HG03103 (cell line): ENCODE measurements around the gene CALY.

Source experiments
- ATAC-seq: cut with Tn5 transposase; IDR thresholded peaks from one replicate; pipeline ENCODE4 v1.9.1; 2021; ENCODE audit warnings: low read depth; ENCODE audit not compliant: unreplicated experiment

The CALY gene

GRCh38 chr10:133366751-133367150 lies 30.1 kb upstream of the CALY start:
- ATAC-seq, result no peak

- no peak for ATAC-seq
Observed at GRCh38 chr10:133366130-133366478, 29.4 kb upstream of the CALY start.

DNA sequence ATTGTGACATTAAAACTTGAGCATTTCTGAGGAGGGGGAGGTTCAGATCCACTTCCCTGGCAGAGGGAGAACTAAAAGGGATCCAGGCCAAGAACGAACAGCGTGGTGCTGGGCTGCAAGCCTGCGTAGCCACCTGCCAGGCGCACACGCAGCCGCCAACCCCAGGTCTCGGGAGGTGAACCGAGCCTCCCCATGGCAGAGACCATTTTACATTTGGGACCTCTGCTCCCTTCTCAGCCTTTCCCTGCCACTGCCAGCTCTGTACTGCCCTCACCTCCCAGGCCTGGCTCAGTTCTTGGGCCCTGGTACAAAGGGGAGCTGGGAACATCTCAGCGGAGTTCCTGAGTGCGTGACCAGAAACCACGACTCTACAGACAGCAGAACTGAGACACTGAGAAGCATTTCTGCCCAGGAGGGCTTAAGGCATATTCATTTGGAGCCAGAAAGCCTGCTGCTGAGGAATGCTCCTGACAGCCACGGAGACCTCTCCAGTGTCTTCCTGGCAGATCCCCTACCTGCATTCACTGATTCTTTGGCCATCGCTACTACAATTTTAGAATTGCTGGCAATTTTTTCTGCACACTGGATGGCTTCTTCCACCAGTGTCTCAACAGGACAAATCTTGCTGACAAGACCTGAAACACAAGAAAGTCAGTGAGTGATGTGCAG lies 28.9 kb upstream of the CALY start:
- no peak for ATAC-seq

GRCh38 chr10:133364645-133365431 lies 28.1 kb upstream of the CALY start:
- ATAC-seq, result no peak

DNA sequence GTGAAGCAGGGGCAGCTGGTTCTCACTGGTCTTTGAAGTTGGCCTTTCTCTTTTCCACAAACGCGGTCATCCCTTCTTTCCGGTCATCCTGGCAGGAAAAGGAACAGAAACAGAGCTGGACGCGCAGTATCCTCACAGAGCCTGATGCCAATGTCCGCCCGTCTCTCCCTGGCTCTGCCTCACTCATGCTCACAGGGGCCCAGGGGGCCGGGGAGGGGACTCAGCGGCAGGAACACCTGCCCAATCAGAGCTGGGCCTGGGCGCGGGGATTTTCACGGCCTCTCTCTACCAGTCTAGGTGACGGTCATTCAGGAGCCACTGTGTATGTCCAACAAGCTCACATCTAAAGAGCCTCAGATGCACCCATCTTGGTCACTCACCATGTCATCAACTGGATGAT lies 26.1 kb upstream of the CALY start:
- no peak for ATAC-seq

DNA sequence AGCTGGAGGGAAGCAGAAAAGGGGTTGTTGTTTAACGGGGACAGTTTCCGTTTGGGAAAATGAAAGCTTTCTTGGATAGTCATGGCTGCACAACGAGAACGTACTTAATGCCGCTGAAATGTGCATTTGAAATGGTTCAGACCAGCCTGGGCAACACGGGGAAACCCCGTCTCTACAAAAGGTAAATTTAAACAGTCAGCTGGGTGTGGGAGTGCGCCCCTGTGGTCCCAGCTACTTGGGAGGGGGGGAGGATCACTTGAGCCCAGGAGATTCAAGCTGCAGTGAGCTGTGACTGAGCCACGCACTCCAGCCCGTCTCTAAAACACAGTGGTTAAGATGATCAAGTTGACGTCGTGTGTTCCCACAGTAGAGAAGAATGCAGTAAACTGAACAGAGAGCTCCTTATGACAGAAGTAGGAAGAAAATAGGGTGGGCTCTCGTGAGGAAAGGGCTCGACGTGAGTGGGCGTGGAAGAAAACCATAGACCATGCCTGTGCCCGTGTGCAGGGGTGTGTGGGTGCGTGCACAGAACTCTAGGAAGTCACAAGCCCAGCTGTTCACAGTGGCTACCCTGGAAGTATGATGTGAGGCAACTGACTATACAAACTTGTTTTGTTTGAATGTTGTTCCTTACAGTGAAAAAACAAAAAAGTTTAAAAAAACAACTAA lies 25.2 kb upstream of the CALY start:
- ATAC-seq, result no peak

DNA sequence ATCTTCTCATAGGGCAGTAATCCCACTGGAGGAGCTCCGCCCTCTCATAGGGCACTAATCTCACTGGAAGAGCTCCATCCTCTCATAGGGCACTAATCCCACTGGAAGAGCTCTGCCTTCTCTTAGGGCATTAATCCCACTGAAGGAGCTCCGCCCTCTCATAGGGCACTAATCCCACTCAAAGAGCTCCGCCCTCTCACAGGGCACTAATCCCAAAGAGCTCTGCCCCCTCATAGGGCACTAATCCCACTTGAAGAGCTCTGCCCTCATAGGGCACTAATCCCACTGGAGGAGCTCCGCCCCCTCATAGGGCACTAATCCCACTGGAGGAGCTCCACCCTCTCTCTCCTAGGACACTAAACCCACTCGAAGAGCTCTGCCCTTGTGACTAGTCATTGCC lies 24.5 kb upstream of the CALY start:
- ATAC-seq, result no peak

DNA sequence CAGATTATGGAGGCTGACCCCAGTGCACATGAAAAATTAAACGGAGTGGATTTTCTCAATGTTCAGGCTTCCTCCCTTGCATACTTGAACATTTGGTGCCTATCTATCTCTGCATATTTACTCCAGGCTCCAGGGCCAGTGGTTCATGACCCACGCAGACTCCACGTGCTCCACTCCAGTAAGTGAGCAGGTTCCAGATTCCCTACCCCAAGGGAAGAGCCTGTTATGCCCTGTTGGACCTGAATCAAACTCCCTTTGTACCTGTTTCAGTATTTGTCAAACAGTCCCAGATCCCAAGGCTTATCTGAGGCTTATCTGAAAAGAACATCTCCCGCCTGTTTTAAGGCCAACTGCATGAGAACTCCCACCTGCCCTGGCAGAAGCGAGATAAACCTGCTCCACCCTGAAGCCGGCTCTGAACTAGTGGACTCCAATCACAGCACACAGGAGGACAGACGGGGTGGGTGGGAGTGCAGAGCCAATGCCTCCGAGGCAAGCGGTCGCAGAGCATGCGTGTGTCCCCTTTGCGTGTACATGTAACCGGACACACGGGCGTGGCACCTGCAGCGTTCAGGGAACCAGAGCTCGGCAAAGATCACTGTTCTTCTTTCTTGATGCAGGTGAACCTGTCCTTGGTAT lies 23.4 kb upstream of the CALY start:
- no peak for ATAC-seq

- ATAC-seq, result no peak
Observed at GRCh38 chr10:133359554-133359971, 22.9 kb upstream of the CALY start.

DNA sequence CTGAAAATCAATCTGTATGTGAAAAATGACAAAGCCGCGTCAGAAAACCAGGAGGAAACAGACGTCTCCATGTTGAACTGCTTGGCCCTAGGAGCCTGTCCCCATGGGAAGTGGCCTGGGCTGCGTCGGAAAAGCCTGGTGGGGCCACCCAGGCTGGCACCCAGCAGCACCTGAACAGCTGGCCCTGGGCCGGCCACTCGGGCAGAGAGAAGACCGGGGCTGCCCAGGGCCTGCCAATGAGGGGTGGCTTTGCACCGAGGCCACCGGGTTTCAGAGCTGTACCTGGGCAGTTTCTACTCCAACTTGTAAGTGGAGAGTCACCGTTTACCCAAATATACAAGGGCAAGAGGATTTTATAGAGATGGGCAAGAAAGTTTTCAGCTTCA lies 22.2 kb upstream of the CALY start:
- no peak for ATAC-seq

DNA sequence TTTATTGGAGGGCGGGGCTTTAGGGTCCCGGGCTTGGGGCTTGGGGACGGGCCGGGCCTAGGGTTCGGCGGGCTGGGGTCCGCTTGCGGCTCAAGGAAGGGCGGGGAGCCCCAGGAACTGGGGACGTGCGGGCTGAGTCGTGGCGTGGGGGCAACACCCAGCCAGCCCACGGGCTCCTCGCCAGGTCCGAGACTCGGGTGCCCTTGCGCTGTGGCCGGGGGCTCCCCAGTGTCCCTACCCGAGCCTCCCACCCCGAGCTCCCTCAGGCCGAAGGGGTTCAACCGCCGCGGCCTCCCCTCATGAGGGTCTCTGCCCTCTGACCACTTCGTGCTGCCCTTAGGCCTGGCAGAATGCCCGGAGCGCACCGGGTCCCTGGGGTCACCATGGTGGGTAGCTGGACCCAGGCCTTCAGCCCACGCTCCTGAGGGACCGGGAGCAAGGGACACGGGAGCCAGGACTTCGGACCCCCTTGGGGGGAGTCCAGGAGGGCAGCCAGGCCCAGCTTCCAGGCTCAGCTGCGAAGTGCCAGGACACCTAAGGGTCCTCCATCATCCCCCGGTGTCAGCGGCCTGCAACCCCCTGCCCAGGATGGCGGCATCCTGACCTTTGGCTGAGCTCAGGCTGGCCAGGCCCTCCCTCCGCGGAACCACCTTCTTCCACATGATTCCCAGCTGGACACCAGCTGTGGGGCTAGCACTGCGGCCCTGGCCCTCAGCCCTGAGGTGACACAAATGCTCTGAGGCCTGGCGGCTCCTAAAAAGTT lies 21.6 kb upstream of the CALY start:
- ATAC-seq, result no peak

GRCh38 chr10:133357285-133358161 lies 20.8 kb upstream of the CALY start, which contains the start of gene FUOM:
TSS of gene FUOM (minus strand) at chr10:133358019. CDS start at chr10:133358007, 12 bp downstream.
- ATAC-seq, result peak; percentile 57

GRCh38 chr10:133356549-133357284 lies 20.0 kb upstream of the CALY start:
- ATAC-seq, result no peak

DNA sequence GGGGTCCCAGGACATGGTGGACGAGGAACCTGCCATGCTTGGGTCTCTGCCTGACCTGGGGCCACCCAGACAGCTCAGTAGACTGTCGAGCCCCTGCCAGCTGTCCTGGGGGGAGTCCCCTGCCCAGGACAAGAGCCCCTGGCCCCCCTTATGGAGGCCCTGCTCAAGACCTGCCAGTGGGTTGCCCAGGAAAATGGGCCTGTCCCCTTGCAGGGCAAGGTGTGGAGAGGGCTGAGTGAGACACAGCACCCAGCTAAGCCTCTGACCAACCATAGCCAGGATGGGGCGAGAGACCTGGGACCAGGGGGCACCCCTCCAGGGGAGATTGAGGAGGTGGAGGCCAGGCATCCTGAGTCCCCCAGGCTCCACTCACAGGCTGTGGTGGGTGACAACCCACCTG lies 19.3 kb upstream of the CALY start:
- ATAC-seq, result no peak

DNA sequence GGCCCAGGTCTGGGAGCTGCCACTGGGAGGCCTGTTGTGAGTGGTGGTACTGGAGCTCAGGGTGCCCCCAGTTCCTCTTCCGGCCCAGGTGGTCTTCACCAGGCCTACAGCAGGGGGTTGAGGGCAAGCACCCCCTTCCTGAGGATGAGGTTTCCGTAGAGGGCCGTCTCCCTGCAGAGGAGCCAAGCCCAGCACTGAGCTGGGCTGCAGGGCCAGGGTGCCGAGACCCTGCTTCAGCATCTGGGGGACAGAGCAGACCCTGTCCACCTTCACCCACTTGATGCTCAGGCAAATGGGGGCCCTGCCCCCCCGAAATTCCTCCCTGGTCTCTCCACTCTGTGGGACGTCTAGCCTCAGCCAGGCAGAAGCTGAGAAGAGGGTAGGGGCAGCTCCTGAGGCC lies 18.6 kb upstream of the CALY start:
- ATAC-seq, result no peak

- no peak for ATAC-seq
Observed at GRCh38 chr10:133354672-133355240, 18.1 kb upstream of the CALY start.

GRCh38 chr10:133353988-133354605 lies 17.4 kb upstream of the CALY start:
- no peak for ATAC-seq
